Measurements from ENCODE around the gene REM2.

The REM2 gene

GRCh38 chr14:22841311-22841710, 41.7 kb upstream of the REM2 start:
- no CpG with 5 or more reads among the region's 9 CpGs for WGBS (ENCODE audit: extremely low coverage, insufficient coverage, insufficient read length)
- no peak overlapping the region for H3K9ac ChIP-seq (ENCODE audit: low read length)

GRCh38 chr14:22841769-22842168, 41.3 kb upstream of the REM2 start:
- H4K8ac ChIP-seq (ENCODE audit: low read depth, low read length): no peak overlapping the region
- H3K36me3 ChIP-seq (ENCODE audit: control insufficient read depth in 1 of 2, insufficient read depth in 2 of 2, low read length in 2 of 2): peaks cover 67 to 68% of the 10 kb centered on the region in 2 experiments
- H2AK5ac ChIP-seq (ENCODE audit: low read length): no peak overlapping the region
- no peak overlapping the region for H3K27ac ChIP-seq (ENCODE audit: low read depth, low read length)
- no peak overlapping the region for H3K4me2 ChIP-seq (ENCODE audit: low read length)
- H2AFZ ChIP-seq (ENCODE audit: insufficient read depth, low read length, poor library complexity): no peak overlapping the region
- no peak overlapping the region for H4K91ac ChIP-seq (ENCODE audit: low read depth, low read length)
- H3K4me3 ChIP-seq (ENCODE audit: low read depth, low read length): no peak overlapping the region
- H3K18ac ChIP-seq (ENCODE audit: low read length): no peak overlapping the region
- no peak for DNase-seq
- no peak overlapping the region for H3K9ac ChIP-seq (ENCODE audit: low read length)
- H3K9me3 ChIP-seq (ENCODE audit: insufficient read depth, low read depth, low read length): peaks cover 6% of the 10 kb centered on the region
- H3K14ac ChIP-seq (ENCODE audit: low read length): no peak overlapping the region
- H3K27me3 ChIP-seq (ENCODE audit: insufficient read depth, low read length): no peaks in the 10 kb centered on the region
- H3K79me2 ChIP-seq (ENCODE audit: control insufficient read depth, insufficient read depth, low read length, poor library complexity): peaks cover 29% of the 10 kb centered on the region
- H2BK120ac ChIP-seq (ENCODE audit: insufficient read depth, low read length, poor library complexity): no peak overlapping the region
- WGBS (ENCODE audit: extremely low coverage, insufficient coverage, insufficient read length): no CpG with 5 or more reads among the region's 8 CpGs
- no peak overlapping the region for H3K23ac ChIP-seq (ENCODE audit: low read length)
- H4K12ac ChIP-seq (ENCODE audit: low read depth, low read length): no peak overlapping the region
- H3K79me1 ChIP-seq (ENCODE audit: low read length): peaks cover 35% of the 10 kb centered on the region
- no peak overlapping the region for H2BK12ac ChIP-seq (ENCODE audit: low read length)
- no peak overlapping the region for H2BK5ac ChIP-seq (ENCODE audit: low read depth, low read length, poor library complexity)
- no peak overlapping the region for H3K4ac ChIP-seq (ENCODE audit: low read depth, low read length)
- H3K4me1 ChIP-seq (ENCODE audit: control insufficient read depth in 1 of 2, insufficient read depth in 2 of 2, low read length in 2 of 2): peaks cover 23 to 25% of the 10 kb centered on the region in 2 experiments

More at GRCh38 chr14:22841311-22841710, 41.7 kb upstream of the REM2 start:
- H4K8ac ChIP-seq (ENCODE audit: low read depth, low read length): no peak overlapping the region
- H3K4me2 ChIP-seq (ENCODE audit: low read length): no peak overlapping the region
- H3K79me2 ChIP-seq (ENCODE audit: control insufficient read depth, insufficient read depth, low read length, poor library complexity): peaks cover 32% of the 10 kb centered on the region
- no peak overlapping the region for H3K23ac ChIP-seq (ENCODE audit: low read length)
- no peaks in the 10 kb centered on the region for H3K27me3 ChIP-seq (ENCODE audit: insufficient read depth, low read length)
- no peak overlapping the region for H3K27ac ChIP-seq (ENCODE audit: low read depth, low read length)
- H3K4ac ChIP-seq (ENCODE audit: low read depth, low read length): peak overlapping the region; percentile 27
- H2AK5ac ChIP-seq (ENCODE audit: low read length): no peak overlapping the region
- H3K9me3 ChIP-seq (ENCODE audit: insufficient read depth, low read depth, low read length): peaks cover 6% of the 10 kb centered on the region
- H2BK12ac ChIP-seq (ENCODE audit: low read length): no peak overlapping the region
- no peak overlapping the region for H2BK120ac ChIP-seq (ENCODE audit: insufficient read depth, low read length, poor library complexity)
- peaks cover 38% of the 10 kb centered on the region for H3K79me1 ChIP-seq (ENCODE audit: low read length)
- H2BK5ac ChIP-seq (ENCODE audit: low read depth, low read length, poor library complexity): no peak overlapping the region
- DNase-seq: no peak
- H3K4me1 ChIP-seq (ENCODE audit: control insufficient read depth in 1 of 2, insufficient read depth in 2 of 2, low read length in 2 of 2): peaks cover 18 to 25% of the 10 kb centered on the region in 2 experiments
- H3K36me3 ChIP-seq (ENCODE audit: control insufficient read depth in 1 of 2, insufficient read depth in 2 of 2, low read length in 2 of 2): peaks cover 62 to 64% of the 10 kb centered on the region in 2 experiments
- no peak overlapping the region for H3K14ac ChIP-seq (ENCODE audit: low read length)
- no peak overlapping the region for H4K91ac ChIP-seq (ENCODE audit: low read depth, low read length)
- no peak overlapping the region for H2AFZ ChIP-seq (ENCODE audit: insufficient read depth, low read length, poor library complexity)
- no peak overlapping the region for H3K4me3 ChIP-seq (ENCODE audit: low read depth, low read length)
- H3K18ac ChIP-seq (ENCODE audit: low read length): peak overlapping the region; percentile 73
- H4K12ac ChIP-seq (ENCODE audit: low read depth, low read length): no peak overlapping the region

- Histone ChIP-seq H3K79me1 (ENCODE audit: low read length) (peaks cover 28% of the 10 kb centered on the region), H3K36me3 (ENCODE audit: control insufficient read depth in 1 of 2, insufficient read depth in 2 of 2, low read length in 2 of 2) (peaks cover 70 to 72% of the 10 kb centered on the region in 2 experiments), H3K27me3 (ENCODE audit: insufficient read depth, low read length) (no peaks in the 10 kb centered on the region), H2BK12ac (ENCODE audit: low read length) (no peak overlapping the region), H3K4me3 (ENCODE audit: low read depth, low read length) (no peak overlapping the region), H2BK5ac (ENCODE audit: low read depth, low read length, poor library complexity) (no peak overlapping the region), H4K12ac (ENCODE audit: low read depth, low read length) (no peak overlapping the region), H3K79me2 (ENCODE audit: control insufficient read depth, insufficient read depth, low read length, poor library complexity) (peaks cover 22% of the 10 kb centered on the region), H3K27ac (ENCODE audit: low read depth, low read length) (no peak overlapping the region), H2BK120ac (ENCODE audit: insufficient read depth, low read length, poor library complexity) (no peak overlapping the region), H3K14ac (ENCODE audit: low read length) (no peak overlapping the region), H3K23ac (ENCODE audit: low read length) (no peak overlapping the region), H3K9me3 (ENCODE audit: insufficient read depth, low read depth, low read length) (peaks cover 3% of the 10 kb centered on the region), H3K18ac (ENCODE audit: low read length) (no peak overlapping the region), H3K4me2 (ENCODE audit: low read length) (no peak overlapping the region), H4K8ac (ENCODE audit: low read depth, low read length) (no peak overlapping the region), H3K9ac (ENCODE audit: low read length) (no peak overlapping the region), H2AK5ac (ENCODE audit: low read length) (no peak overlapping the region), H4K91ac (ENCODE audit: low read depth, low read length) (no peak overlapping the region), H3K4ac (ENCODE audit: low read depth, low read length) (no peak overlapping the region), H3K4me1 (ENCODE audit: control insufficient read depth in 1 of 2, insufficient read depth in 2 of 2, low read length in 2 of 2) (peaks cover 26 to 29% of the 10 kb centered on the region in 2 experiments), H2AFZ (ENCODE audit: insufficient read depth, low read length, poor library complexity) (no peak overlapping the region)
- WGBS (ENCODE audit: extremely low coverage, insufficient coverage, insufficient read length): no CpG with 5 or more reads among the region's 28 CpGs
- DNase-seq: no peak
Observed at GRCh38 chr14:22842211-22843122, 40.6 kb upstream of the REM2 start.

- H3K4me3 ChIP-seq (ENCODE audit: low read depth, low read length): no peak overlapping the region
- no peak overlapping the region for H3K14ac ChIP-seq (ENCODE audit: low read length)
- no peak overlapping the region for H3K27ac ChIP-seq (ENCODE audit: low read depth, low read length)
- H2AK5ac ChIP-seq (ENCODE audit: low read length): no peak overlapping the region
- no peaks in the 10 kb centered on the region for H3K27me3 ChIP-seq (ENCODE audit: insufficient read depth, low read length)
- no peak overlapping the region for H2BK5ac ChIP-seq (ENCODE audit: low read depth, low read length, poor library complexity)
- H3K9me3 ChIP-seq (ENCODE audit: insufficient read depth, low read depth, low read length): peaks cover 3% of the 10 kb centered on the region
- no peak overlapping the region for H3K4me2 ChIP-seq (ENCODE audit: low read length)
- H3K79me1 ChIP-seq (ENCODE audit: low read length): peaks cover 19% of the 10 kb centered on the region
- no peak overlapping the region for H4K91ac ChIP-seq (ENCODE audit: low read depth, low read length)
- H4K8ac ChIP-seq (ENCODE audit: low read depth, low read length): no peak overlapping the region
- H2AFZ ChIP-seq (ENCODE audit: insufficient read depth, low read length, poor library complexity): no peak overlapping the region
- H3K79me2 ChIP-seq (ENCODE audit: control insufficient read depth, insufficient read depth, low read length, poor library complexity): peaks cover 13% of the 10 kb centered on the region
- peak overlapping the region; percentile 33 for H3K18ac ChIP-seq (ENCODE audit: low read length)
- no peak overlapping the region for H3K9ac ChIP-seq (ENCODE audit: low read length)
- H2BK120ac ChIP-seq (ENCODE audit: insufficient read depth, low read length, poor library complexity): no peak overlapping the region
- no peak overlapping the region for H3K4ac ChIP-seq (ENCODE audit: low read depth, low read length)
- no peak overlapping the region for H2BK12ac ChIP-seq (ENCODE audit: low read length)
- H4K12ac ChIP-seq (ENCODE audit: low read depth, low read length): no peak overlapping the region
- DNase-seq: no peak
- H3K4me1 ChIP-seq (ENCODE audit: control insufficient read depth in 1 of 2, insufficient read depth in 2 of 2, low read length in 2 of 2): peaks cover 32 to 34% of the 10 kb centered on the region in 2 experiments
- WGBS (ENCODE audit: extremely low coverage, insufficient coverage, insufficient read length): no CpG with 5 or more reads among the region's 21 CpGs
- no peak overlapping the region for H3K23ac ChIP-seq (ENCODE audit: low read length)
- H3K36me3 ChIP-seq (ENCODE audit: control insufficient read depth in 1 of 2, insufficient read depth in 2 of 2, low read length in 2 of 2): peaks cover 70 to 72% of the 10 kb centered on the region in 2 experiments
Observed at GRCh38 chr14:22843123-22843925, 39.7 kb upstream of the REM2 start.
